Stimulated activated CD8-positive, alpha-beta memory T cell treated with anti-CD3 and anti-CD28 coated beads, Interleukin-7, amount 100 ng/mL, for 4 hours (primary cell): ENCODE results near the gene MPHOSPH6.
"Not testable (repeated sequence)": the region's sequence is repeated elsewhere in the genome, so short reads cannot be mapped to it uniquely, and the experiment has no call there.

ENCODE experiments used
- DNase-seq, 2 donors: peaks; one replicate each; pipeline ENCODE4 v3.0.0-alpha.2; 2020; ENCODE audit warnings: low read depth in 2 of 2

Gene MPHOSPH6

DNA sequence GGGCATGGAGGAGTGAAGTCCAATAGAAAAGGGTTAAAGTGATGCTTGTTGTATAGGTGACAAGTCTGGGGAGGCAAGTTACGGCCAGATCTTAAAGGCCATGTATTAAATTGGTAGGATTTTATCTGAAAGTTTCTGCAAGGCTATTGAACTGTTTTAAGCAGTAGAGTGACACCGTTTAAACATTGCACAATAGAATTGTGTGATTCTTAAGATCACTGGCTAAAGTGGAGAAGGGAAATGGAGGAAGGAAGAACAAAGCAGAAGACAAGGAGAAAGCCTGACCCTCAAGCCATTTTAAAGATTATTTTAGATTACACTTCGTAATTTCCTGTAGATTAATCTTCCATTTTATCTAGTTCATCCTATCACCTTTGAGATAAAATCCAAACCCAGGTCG is 5.6 kb upstream of the MPHOSPH6 start:
- DNase-seq, result no peak

DNA sequence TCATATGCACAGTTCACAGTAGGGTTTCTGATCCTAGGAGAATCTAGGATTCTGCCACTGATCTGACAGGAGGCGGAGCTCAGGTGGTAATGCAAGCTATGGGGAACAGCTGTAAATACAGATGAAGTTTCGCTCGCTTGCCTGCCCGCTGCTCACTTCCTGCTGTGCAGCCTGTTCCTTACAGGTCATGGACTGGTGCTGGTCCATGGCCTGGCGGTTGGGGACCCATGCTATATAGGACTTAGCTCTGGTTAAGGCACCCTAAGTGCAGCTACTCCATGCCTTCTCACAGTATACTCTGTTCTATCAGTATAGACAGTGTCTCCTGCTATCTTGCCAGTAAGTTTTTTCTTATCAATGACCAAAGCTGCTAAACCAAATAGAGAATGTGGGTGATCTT is 2.4 kb downstream of the MPHOSPH6 start:
- no peak for DNase-seq

DNA sequence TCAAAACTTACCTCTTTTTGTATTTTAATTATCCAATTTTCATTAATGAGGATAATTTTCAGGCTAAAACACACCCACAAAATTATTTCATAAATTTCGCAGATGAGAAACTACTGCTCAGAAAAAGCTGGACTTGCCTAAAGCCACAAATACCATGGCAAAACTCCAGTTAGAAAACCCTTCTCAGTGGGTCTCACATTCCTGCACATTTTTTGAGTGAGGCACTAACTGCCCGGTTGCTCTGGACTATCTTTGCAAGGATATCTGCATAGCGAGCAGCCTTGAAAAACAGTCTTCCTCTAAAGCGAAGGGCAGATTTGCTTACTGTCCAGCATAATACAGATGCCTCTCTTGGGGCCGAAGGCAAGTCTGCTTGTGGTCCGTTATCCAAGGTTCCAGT is 9.8 kb downstream of the MPHOSPH6 start:
- DNase-seq, result no peak

DNA sequence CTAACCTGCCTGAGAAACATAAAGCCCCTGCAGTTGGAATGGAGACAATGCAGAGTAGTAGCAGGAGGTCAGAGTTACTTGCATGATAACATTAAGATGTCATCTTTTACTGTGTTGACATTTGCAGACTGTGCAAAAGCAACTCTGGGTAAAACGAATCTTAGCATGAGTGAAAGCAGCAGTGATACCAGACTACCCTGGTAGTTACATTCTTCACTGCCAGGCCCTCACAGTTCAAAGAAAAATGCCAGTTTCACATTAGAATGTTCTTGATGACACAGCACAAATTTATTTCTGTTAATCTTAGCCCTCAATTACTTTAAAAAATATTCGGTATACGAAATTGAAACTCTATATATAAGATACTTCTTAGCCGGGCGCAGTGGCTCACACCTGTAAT is 12.2 kb downstream of the MPHOSPH6 start:
- no peak for DNase-seq

DNA sequence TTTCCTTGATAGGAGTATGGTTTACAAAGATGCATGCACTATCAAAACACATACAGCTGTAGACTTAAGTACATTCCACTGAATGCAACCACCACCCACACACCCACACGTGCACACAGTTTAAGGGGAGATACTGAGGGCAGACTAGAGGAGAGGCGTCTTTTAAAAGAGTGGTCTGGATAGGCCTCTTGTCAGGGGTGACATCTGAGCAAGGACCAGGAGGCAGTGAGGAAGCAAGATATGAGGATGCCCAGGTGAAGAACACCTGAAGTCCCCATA is 12.6 kb downstream of the MPHOSPH6 start:
- DNase-seq, result no peak

DNA sequence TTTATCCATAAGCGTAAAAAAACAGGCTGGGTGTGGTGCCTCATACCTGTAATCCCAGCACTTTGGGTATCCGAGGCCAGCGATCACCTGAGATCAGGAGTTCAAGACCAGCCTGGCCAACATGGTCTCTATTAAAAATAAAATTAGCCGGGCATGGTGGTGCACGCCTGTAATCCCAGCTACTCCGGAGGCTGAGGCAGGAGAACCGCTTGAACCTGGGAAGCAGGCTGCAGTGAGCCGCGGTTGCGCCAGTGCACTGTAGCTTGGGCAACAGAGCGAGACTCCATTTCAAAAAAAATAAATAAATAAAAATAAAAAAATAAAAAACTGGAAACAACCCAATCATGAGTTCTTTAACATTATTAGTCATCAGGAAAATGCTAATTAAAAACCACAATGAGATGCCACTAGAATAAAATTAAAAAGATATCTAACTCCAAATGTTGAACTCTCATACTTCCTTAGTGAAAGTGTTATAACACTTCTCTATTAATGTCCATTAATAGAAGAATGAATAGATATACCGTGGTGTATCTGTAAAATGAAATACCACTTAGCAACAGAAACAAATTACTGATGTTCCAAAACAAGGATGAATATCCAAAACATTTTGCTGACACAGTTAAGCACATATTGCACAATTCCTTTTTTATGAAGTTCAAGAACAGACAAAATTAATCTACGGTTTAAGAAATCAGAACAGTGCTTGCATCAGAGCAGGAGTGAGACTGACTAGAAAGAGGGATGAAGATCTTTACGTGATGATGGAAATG is 13.1 kb downstream of the MPHOSPH6 start:
- DNase-seq, result no peak

DNA sequence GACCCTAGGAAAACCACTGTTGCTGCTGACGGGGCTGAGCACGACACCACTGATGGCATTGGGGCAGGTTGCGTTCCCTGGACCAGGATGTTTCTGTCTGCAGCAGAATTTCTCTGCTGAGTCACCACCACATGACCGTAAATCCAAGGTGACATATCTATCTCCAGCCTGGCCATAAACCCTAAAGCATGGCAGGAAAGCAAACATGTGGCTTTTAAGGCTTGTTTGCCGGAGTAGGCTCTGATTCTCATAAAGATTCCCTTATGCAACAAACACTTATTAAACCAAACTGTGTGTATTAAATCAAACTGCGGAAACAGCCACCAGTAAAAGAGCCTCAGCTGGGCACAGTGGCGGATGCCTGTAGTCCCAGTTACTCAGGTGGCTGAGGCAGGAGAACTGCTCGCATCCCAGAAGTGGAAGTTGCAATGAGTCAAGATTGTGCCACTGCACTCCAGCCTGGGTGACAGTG is 17.3 kb downstream of the MPHOSPH6 start:
- no peak for DNase-seq

DNA sequence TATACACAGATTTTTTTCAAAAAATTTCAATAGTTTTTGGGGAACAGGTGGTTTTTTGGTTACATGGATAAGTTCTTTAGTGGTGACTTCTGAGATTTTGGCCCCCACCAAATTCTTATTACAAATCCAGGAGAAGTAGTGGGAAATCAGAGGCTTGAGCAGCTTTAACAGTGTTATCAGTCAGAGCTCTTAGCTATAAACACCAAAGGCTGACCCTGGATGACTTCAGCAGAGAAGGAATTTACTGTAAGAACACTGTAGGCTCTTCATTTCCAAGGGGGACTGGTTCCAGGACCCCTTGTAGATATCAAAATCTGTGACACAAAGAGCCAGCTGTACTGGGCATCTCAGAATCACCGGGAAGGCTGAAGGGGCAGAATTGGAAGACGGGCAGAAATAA is 17.8 kb downstream of the MPHOSPH6 start:
- DNase-seq, result no peak

DNA sequence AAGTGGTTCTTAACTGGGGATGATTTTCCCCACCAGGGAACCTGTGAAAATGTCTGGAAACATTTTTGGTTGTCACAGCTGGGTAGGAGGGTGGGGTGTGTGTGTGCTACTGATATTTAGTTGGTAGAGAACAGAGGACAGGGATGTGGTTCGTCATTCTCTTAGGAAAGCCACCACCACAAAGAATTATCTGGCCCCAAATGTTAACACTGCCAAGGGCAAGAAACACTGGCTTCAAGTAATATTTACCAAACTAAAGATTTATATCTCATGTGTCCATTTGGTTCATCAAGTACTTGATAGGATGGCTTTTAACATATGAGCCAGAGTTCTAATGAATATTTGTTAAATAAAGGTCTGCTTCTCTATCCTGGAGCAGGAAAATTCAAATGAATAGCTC is 19.5 kb downstream of the MPHOSPH6 start:
- DNase-seq, result no peak

DNA sequence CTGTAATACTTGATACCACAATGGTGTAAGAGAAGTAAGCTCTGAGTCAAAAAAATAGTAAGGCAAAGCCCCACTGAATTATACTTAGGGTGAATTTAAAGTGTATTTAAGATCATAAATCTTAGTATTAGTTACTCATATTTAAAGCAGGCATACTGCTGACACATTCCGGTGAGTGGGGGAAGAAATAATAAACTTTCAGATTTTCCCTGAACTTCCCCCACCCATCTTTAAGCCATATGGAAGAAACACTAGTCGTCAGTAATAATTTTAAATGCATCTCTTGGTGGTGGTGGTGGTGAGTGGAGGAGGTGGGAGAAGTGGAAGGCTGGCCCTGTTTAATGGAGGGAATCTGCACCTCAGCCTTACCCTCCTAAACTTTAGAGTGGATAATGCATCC is 20.5 kb downstream of the MPHOSPH6 start:
- no peak for DNase-seq

DNA sequence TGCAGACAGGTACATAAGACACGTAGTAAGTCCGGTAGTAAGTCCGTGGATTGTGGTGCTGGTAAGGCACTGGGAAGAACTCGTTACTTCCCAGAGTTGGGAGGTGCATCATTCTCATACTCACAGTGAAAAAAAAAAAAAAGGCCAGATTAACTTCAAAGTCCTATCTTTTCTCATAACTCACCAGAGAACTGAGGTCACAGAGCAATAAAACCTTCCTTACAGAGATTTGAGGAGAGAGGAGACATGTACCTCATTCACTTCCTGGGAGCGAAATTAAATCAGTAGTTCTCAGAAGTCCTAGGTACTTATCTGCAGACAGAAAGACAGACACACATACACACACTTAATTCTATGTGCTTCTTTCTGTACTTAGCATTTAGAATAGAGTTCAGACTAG is 22.5 kb downstream of the MPHOSPH6 start:
- DNase-seq, result no peak

DNA sequence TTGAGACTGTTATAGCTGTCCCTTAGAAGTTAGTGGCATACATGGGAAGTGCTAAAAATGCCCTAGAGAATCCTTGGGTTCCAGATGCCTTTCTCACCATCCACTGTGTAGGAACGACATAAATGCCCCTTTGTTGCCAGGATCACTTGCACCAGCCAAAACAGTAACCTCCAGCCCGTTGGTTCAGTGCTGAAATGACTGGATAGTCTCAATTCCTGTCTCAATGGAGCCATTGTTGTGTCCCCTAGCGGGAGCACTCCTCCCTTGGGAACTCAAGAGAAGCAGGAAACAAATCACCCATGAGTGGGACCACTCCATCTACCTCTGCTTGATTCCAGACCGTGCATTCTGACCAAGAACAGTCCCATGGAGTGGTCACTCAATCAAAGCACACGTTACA is 23.1 kb downstream of the MPHOSPH6 start:
- no peak for DNase-seq

DNA sequence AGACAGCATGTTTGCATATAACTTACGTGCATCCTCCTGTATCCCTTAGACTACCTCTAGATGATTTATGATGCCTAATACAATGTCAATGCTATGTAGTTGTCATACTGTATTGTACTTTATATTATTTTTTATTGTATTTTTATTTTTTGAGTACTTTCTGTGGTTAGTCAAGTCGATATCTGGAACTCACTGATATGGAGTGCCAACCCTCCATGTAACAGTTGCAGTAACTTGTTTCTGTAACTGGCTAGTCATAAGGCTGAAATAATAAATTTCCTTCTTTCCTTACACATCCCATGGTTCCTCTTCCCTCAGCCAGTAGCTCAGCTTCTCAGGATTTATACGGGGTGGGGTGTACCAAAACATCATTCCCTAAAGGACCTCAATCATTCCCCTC is 23.5 kb downstream of the MPHOSPH6 start:
- no peak for DNase-seq

DNA sequence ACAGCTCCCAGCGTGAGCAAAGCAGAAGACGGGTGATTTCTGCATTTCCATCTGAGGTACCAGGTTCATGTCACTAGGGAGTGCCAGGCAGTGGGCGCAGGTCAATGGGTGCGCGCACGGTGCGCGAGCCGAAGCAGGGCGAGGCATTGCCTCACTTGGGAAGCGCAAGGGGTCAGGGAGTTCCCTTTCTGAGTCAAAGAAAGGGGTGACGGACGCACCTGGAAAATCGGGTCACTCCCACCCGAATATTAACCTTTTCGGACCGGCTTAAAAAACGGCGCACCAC is 30.8 kb downstream of the MPHOSPH6 start:
- DNase-seq, result not testable (repeated sequence)

DNA sequence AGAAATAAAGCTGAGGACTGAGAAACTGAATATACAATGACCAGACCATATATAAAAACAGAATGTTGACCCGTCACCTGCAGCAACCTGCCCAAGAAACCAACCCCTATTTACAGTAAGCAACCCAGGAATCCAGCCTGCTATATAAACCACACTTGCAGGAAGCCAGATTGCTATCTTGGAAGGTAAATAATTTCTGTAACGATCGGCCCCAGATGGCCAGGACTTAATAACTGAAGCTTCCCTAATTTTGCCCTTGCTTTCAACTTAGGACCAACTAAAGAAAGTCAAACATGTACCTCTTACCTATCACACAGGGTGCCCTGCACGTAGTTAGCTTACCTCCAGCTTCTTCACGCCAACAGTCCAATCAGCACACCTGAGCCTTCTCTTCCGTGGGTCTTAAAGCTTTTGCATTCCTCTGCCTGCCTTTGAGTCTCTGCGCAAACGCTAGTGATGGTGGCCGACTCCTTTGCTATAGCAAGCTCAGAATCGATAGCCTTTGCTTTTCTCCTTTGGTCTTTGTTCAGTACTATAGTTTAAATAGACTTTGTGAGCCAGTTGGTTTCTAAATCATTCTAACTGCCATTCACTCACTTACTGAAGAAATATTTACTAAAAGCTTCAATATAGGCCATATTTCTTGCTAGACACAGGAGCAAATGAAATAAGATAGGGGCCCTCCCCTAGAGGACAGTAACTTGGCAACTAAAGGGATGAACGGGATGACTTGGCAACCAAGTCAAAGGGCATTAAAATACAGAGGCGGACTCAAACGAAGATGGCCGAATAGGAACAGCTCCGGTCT is 31.3 kb downstream of the MPHOSPH6 start:
- no peak for DNase-seq

DNA sequence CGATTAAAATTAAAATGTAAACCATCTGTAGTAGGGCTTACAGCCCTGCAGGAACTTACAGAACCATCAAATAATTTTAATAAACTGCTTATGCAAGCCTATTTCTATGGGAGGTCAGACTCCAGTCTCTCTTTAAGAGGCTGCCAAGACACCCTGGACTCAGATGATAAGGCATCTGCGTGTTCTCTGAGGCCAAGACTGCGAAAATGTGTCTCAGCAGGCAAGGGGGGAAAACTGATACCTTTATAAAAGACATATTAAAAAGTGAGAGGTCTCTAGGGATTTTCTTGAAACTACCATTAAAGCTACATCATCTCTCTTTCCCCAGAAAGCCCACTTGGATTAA is 32.2 kb downstream of the MPHOSPH6 start:
- DNase-seq, result no peak

DNA sequence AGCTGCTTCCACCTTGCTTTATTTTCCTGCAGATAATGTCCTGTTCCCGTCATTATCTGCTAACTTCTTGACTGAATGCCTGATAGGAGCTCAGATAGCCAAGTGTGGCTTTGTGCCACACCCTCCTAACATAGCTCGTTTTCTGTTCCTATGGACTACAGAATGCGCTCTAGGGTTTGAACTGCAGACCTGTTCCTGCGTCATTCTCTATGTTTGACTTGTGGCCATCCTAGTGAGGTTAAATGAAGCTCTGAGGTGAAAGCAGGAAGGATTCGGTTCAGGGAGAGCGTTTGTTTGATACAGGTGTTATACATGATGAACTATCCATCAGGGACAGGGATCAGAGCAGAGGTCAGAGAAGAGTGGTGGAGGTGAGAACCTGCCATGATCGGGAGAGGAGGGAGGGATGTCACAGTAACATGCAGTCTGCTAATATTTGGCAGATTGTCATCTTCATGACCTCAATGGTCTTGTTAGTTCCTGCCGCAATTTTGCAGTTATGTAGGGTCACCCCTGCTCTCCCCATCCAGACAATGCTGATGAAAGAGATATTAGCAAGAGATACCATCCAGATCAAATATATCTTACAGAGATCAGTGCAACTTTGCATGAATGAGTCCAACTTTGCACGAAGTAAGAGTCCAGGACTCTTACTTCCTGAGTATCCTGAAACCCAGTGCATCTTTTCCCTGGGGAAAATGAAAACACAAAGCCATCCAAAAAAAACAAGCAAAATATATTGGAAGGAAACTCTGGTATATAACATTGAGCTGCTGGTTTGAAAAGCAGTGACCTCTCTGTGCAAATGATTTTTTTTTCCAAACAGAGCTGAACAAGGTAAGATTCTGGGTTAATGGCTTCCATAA is 32.8 kb downstream of the MPHOSPH6 start:
- DNase-seq, result no peak

DNA sequence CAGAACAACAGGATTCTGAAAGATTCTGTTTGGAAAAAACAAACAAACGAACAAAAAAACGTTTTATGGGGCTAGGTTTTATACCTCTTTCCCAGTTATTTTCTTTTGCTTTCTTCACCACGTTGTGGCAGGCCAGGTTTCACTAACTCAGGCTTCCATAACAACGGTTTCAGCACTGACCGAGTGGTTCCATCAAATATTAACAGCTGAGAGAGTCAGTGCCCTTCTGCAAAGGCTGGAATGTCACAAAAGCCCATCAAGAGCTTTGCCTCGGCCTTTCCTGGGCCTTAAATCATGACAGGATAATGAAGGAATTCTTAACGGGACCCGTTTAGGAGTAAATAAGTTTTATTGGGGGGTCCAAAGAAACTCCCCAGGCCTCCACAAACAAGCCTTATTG is 34.2 kb downstream of the MPHOSPH6 start:
- no peak for DNase-seq

DNA sequence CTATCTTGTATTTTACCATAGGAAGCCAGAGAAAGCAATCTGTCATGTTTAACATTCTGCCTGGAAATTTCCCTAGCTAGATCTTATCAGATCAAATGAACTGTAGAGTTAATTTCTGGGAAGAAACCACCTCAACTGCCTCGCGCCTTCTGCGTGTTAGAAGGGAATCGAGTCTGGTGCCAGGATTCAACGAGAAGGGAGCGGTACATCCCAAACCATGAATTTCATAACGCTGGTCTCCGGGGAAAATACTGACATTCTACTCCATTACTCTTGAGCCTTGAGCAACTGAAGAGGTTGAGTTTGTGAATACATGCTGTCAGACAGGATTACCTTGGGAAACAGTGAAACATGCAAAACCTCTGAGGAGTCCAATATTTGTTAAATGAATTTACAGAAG is 35.2 kb downstream of the MPHOSPH6 start:
- no peak for DNase-seq

DNA sequence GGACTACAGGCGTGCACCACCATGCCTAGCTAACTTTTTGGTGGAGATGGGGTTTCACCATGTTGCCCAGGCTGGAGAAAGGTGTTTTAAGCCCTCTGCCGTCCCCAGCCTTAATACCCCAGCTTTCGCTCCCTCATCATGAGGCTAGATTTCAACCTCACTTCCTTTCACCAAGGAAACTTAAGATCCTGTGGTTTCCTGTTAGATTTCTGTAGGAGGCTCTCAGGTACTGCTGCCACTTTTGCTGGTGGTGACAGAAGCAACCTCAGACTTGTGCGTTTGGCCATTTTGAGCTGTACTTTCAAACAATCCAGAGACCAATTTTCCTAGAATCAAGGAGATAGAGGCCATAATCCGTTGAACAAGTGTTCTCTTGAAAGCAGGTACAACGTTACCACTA is 36.2 kb downstream of the MPHOSPH6 start:
- no peak for DNase-seq

DNA sequence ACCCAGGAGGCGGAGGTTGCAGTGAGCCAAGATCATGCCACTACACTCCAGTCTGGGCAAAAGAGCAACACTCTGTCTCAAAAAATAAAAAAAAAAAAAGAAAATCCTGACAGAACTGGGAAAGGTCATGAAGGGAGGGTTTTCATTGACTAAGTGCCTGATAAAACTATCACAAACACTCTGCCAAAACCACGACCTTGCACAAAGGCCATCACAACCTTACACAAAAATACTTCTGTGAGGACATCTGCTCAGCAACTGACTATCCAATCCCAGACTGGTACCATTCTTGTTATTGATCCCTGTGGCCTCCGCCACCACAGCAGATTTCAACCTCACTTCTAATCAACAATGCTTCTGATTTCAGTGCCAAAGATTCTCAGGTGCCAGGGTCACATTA is 40.1 kb downstream of the MPHOSPH6 start:
- DNase-seq, result no peak

DNA sequence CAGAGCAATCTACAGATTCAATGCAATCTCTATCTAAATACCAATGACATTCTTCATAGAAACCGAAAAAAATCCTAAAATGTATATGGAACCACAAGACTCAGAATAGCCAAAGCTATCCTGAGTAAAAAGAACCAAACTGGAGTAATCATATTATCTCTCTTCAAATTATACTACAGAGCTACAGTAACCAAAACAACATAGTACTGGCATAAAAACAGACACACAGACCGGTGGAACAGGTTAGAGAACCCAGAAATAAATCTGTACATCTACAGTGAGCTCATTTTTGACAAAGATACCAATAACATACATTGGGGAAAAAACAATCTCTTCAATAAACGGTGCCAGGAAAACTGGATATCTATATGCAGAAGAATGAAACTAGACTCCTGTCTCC is 45.4 kb downstream of the MPHOSPH6 start:
- no peak for DNase-seq

DNA sequence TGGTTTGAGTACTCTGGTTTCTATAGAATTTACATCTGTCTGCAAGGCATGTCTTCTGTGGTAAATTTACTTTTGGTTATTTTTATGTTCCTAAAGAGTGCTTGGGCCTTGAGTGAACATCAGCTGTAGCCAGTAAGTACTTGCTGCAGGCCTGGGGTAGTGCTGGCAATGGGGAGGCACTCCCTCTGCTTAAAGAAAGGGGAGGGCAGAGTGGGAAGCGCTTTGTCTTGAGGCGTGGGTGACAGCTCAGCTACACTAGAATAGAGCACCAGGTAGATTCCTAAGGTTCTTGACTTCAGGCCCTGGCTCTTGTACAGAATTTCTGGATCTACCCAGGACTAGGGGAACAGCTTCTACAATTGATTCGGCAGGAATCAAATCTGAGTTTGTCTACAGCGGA is 50.6 kb downstream of the MPHOSPH6 start:
- no peak for DNase-seq
